GM18508 (cell line): ENCODE measurements around the gene FGL2.
A peak's percentile ranks its signal among the peaks of the same experiment; 100 is the strongest.
"Not testable (repeated sequence)": the region's sequence is repeated elsewhere in the genome, so short reads cannot be mapped to it uniquely, and the experiment has no call there.

Experiments
- ATAC-seq: cut with Tn5 transposase; IDR thresholded peaks from one replicate; pipeline ENCODE4 v1.9.1; 2021; ENCODE audit warnings: moderate number of reproducible peaks; ENCODE audit not compliant: insufficient read depth, unreplicated experiment

The FGL2 gene

DNA sequence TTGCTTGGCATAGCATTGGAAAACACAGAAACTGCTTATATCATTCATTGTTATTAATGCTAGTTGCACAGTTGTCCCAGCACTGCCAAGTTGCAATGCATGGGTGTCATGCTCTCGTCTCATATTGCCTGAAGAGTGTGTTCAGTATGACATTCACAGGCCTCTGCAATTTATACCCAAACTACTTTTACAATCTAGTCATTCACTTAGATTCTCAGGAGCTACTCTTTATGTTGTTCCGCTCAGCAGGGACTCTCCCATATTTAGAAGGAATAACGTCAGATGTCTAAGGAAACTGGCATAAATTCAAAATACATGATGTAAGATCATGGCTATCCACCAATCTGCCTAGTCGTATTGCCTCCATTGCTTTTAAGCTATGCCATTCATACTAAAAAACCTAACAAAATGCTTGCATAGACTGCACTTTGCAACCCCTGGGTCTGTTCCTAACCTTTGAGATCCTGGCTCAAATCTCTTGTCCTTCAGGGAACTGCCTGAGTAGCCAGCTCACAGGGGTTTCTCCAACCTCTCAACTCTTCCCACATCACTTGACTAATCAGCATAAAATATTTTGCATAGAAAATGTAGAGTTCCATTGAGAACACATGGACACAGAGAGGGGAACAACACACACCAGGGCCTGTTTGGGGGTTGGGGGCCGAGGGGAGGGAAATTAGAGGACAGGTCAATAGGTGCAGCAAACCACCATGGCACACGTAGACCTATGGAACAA, 27.0 kb downstream of the FGL2 start:
- not testable (repeated sequence) for ATAC-seq

DNA sequence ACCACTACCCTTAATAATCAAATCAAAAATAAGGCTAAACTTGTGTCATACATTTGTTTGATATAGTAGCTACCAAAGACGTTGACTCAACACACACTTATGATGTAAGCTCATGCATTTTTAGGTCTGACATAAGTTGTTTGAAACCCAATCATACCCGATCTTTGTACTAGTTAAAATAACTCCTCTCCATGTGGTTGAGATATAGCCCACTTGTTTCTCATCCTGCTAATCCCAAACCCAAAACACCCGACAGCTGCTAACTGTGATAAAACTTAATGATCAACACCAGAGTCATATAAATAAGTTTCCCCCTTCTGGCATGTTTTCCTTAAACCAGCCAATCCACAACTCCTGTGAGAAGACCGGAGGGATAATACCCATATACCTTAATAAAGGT, 28.5 kb downstream of the FGL2 start:
- ATAC-seq: not testable (repeated sequence)

DNA sequence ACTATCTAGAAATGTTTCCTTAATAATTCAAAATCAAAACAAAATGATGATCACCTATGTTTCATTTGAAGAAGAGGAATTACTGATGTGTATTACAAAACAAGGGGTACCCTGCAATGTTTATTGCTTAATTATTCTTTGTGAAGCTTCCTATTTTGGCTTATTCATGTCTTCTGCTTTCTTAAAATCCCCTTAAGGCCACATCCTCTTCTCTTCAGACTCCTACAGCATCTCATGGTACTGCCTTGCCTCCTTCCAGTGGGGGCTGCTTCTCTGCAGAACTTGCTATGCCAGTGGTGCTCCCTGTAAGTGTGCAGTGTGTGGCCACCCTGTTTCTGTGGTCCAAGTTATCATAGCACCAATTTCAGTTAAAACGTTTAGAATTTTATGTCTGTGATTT, 42.2 kb downstream of the FGL2 start:
- peak; percentile 42 for ATAC-seq

DNA sequence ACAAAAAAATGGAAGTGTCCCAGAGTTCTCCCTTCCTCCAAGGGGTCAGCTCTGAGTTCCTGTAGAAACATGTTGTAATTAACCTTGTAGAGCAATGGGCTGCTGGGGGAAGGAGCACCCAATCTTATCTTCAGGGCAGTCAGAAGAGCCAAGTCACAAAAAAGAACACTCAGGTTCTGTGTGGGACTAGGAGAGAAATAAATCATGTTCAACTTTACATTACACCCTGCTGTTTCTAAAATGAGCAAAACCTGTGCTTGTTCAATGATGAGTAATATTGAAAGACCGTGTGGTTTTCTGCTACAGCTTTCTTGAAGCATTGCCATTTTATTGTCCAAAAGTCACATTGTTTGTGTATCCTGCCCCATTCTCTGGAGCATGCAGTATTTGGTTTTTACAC, 42.6 kb downstream of the FGL2 start:
- peak; percentile 67 for ATAC-seq

DNA sequence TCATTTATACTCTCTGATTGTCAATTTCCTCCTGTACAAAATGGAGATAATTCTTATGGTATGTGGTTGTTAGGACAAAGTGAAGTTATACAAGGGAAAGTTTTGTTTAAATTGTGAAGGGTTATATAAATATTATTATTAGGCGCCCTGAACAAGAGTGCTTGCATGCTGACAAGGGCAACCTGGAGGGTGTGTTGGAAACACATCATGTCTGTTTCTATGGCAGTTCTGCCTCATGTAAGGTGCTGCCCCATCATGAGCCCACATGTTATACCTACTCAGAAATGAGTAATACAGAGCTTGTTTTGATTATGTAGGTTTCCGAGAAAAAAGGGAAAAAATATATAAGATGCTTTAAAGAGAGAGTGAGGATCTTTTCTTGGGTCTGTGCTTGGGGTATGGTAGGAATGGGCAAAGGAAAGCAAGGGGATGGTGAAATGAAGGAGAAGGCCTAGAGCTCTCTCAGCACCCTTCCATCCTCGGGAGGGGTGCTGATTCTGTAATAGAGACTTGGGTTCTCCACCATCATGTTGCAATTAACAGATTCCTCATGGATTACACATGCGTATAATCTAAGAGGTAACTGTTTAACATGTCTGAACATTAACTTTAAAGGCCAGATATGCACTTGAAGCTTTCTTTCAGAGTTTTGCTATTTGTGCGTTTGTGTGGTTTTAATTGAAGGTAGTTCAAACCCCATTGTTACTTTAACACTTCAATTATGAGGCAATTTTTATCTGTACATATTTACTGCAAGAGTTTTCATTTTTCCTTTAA, 43.8 kb downstream of the FGL2 start:
- not testable (repeated sequence) for ATAC-seq

DNA sequence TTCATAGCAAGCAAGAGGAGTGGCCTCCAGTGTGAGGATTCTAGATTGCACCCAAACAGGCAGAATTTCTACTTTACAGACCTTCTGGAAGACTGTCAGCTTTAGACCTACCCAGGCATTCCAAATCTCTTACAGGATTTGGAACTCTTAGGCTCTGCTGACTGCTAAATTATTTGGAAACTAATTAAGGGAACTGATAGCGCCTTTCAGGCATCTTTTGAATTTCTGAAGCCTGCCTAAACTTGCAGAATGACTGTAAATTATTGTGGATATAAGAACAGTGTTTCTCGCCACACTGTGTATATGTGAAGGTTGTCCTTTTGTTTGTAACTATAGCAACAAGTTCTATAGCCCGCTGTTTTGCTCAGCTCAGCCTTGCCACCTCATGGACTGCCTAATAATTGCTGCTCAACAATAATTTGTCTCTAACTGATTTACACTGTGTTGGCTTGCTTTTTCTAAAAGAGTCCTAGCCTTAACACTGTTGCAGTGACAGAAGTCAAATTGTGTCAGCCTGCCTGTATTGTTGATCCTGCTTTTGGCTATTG, 44.6 kb downstream of the FGL2 start:
- not testable (repeated sequence) for ATAC-seq

DNA sequence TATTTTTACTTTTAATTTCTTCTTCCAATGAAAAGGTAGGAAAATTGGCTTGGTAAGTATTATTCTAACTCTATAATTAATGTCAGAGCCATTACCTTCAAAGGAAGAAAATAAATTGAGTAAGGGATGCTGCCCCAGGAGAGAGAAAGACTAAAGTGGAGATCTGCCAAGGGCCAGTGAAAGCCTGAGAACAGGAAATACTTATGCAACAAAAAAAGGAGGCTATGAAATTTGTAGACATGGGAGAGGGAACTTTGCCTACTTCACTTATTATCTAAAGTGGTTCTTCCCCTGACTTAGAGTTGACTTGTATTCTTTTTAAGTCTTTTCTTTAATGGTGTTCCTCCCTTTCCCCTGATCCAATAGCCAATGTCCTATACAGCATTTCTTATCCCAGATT, 47.4 kb downstream of the FGL2 start:
- not testable (repeated sequence) for ATAC-seq
